ENCODE data around the gene C19orf18. TPM values are rescaled to one million over a fixed set of nuclear protein-coding genes. Genes with fewer than 3 reads are reported as not detected.
"Not testable (repeated sequence)": the region's sequence is repeated elsewhere in the genome, so short reads cannot be mapped to it uniquely, and the experiment has no call there.

C19orf18 gene
- polyA plus RNA-seq (2013, experiment 1 of 4) = not detected
- polyA plus RNA-seq (2013, experiment 2 of 4) = 0.37 TPM
- polyA plus RNA-seq (2013, experiment 3 of 4) = 0.43 TPM
- polyA plus RNA-seq (2013, experiment 4 of 4) = 0.61 TPM

GRCh38 chr19:57974434-57974833, at the start of gene C19orf18:
C19orf18 (minus strand) TSS chr19:57974534; CDS start chr19:57974432, 102 bp downstream.
- H3K9me3 ChIP-seq (ENCODE audit: control insufficient read depth, low read length) = peaks cover 23% of the 10 kb centered on the region
- peaks cover 37% of the 10 kb centered on the region for H3K36me3 ChIP-seq (ENCODE audit: control insufficient read depth, insufficient read depth, low read length)
- H3K4me1 ChIP-seq (ENCODE audit: control insufficient read depth, insufficient read depth, low read length) = no peaks in the 10 kb centered on the region
- no peak within 1 kb of the TSS for H3K27ac ChIP-seq (ENCODE audit: insufficient read depth, low read depth, low read length, poor library complexity, severe bottlenecking)
- H3K4me3 ChIP-seq (ENCODE audit: insufficient read depth, low read depth, low read length) = no peak within 1 kb of the TSS
- H3K27me3 ChIP-seq (ENCODE audit: control insufficient read depth, insufficient read depth, low read length, poor library complexity, severe bottlenecking) = no peaks in the 10 kb centered on the region
- WGBS, 2 experiments = 91 to 92% methylated on average over 4 of the region's 4 CpGs

- H3K9me3 ChIP-seq (ENCODE audit: control insufficient read depth, low read length) = no peaks in the 10 kb centered on the region
- 77 to 84% methylated on average over 4 of the region's 4 CpGs for WGBS, 2 experiments
- no peak overlapping the region for H3K27ac ChIP-seq (ENCODE audit: insufficient read depth, low read depth, low read length, poor library complexity, severe bottlenecking)
- H3K27me3 ChIP-seq (ENCODE audit: control insufficient read depth, insufficient read depth, low read length, poor library complexity, severe bottlenecking) = no peaks in the 10 kb centered on the region
- no peak overlapping the region for H3K4me3 ChIP-seq (ENCODE audit: insufficient read depth, low read depth, low read length)
- no peaks in the 10 kb centered on the region for H3K4me1 ChIP-seq (ENCODE audit: control insufficient read depth, insufficient read depth, low read length)
- no peaks in the 10 kb centered on the region for H3K36me3 ChIP-seq (ENCODE audit: control insufficient read depth, insufficient read depth, low read length)
Observed at GRCh38 chr19:58022283-58022660, 47.9 kb upstream of the C19orf18 start.

- H3K4me3 ChIP-seq (ENCODE audit: insufficient read depth, low read depth, low read length) = no peak overlapping the region
- H3K27me3 ChIP-seq (ENCODE audit: control insufficient read depth, insufficient read depth, low read length, poor library complexity, severe bottlenecking) = no peaks in the 10 kb centered on the region
- H3K36me3 ChIP-seq (ENCODE audit: control insufficient read depth, insufficient read depth, low read length) = no peaks in the 10 kb centered on the region
- H3K4me1 ChIP-seq (ENCODE audit: control insufficient read depth, insufficient read depth, low read length) = no peaks in the 10 kb centered on the region
- H3K27ac ChIP-seq (ENCODE audit: insufficient read depth, low read depth, low read length, poor library complexity, severe bottlenecking) = no peak overlapping the region
- H3K9me3 ChIP-seq (ENCODE audit: control insufficient read depth, low read length) = peaks cover 1% of the 10 kb centered on the region
- 71 to 73% methylated on average over 30 of the region's 30 CpGs for WGBS, 2 experiments
Observed at GRCh38 chr19:58021541-58022282, 47.4 kb upstream of the C19orf18 start.

- Histone ChIP-seq H3K27ac (ENCODE audit: insufficient read depth, low read depth, low read length, poor library complexity, severe bottlenecking) (no peak overlapping the region), H3K4me1 (ENCODE audit: control insufficient read depth, insufficient read depth, low read length) (no peaks in the 10 kb centered on the region), H3K36me3 (ENCODE audit: control insufficient read depth, insufficient read depth, low read length) (no peaks in the 10 kb centered on the region), H3K27me3 (ENCODE audit: control insufficient read depth, insufficient read depth, low read length, poor library complexity, severe bottlenecking) (no peaks in the 10 kb centered on the region), H3K9me3 (ENCODE audit: control insufficient read depth, low read length) (peaks cover 2% of the 10 kb centered on the region), H3K4me3 (ENCODE audit: insufficient read depth, low read depth, low read length) (no peak overlapping the region)
- 71 to 75% methylated on average over 7 of the region's 7 CpGs for WGBS, 2 experiments
Observed at GRCh38 chr19:58020129-58020528, 45.8 kb upstream of the C19orf18 start.

GRCh38 chr19:58014141-58014540, 39.8 kb upstream of the C19orf18 start:
- H3K9me3 ChIP-seq (ENCODE audit: control insufficient read depth, low read length) = peaks cover 2% of the 10 kb centered on the region
- H3K4me1 ChIP-seq (ENCODE audit: control insufficient read depth, insufficient read depth, low read length) = no peaks in the 10 kb centered on the region
- 75 to 77% methylated on average over 5 of the region's 5 CpGs for WGBS, 2 experiments
- H3K27ac ChIP-seq (ENCODE audit: insufficient read depth, low read depth, low read length, poor library complexity, severe bottlenecking) = no peak overlapping the region
- no peaks in the 10 kb centered on the region for H3K27me3 ChIP-seq (ENCODE audit: control insufficient read depth, insufficient read depth, low read length, poor library complexity, severe bottlenecking)
- H3K36me3 ChIP-seq (ENCODE audit: control insufficient read depth, insufficient read depth, low read length) = peaks cover 4% of the 10 kb centered on the region
- no peak overlapping the region for H3K4me3 ChIP-seq (ENCODE audit: insufficient read depth, low read depth, low read length)

- H3K4me3 ChIP-seq (ENCODE audit: insufficient read depth, low read depth, low read length) = no peak overlapping the region
- no peaks in the 10 kb centered on the region for H3K4me1 ChIP-seq (ENCODE audit: control insufficient read depth, insufficient read depth, low read length)
- H3K27ac ChIP-seq (ENCODE audit: insufficient read depth, low read depth, low read length, poor library complexity, severe bottlenecking) = no peak overlapping the region
- 97% methylated on average over 21 of the region's 22 CpGs for WGBS, 2 experiments
- peaks cover 25% of the 10 kb centered on the region for H3K36me3 ChIP-seq (ENCODE audit: control insufficient read depth, insufficient read depth, low read length)
- no peaks in the 10 kb centered on the region for H3K9me3 ChIP-seq (ENCODE audit: control insufficient read depth, low read length)
- H3K27me3 ChIP-seq (ENCODE audit: control insufficient read depth, insufficient read depth, low read length, poor library complexity, severe bottlenecking) = no peaks in the 10 kb centered on the region
Observed at GRCh38 chr19:58010507-58010906, 36.2 kb upstream of the C19orf18 start.

GRCh38 chr19:58009666-58010301, 35.5 kb upstream of the C19orf18 start:
- no peaks in the 10 kb centered on the region for H3K9me3 ChIP-seq (ENCODE audit: control insufficient read depth, low read length)
- H3K27ac ChIP-seq (ENCODE audit: insufficient read depth, low read depth, low read length, poor library complexity, severe bottlenecking) = no peak overlapping the region
- no peaks in the 10 kb centered on the region for H3K27me3 ChIP-seq (ENCODE audit: control insufficient read depth, insufficient read depth, low read length, poor library complexity, severe bottlenecking)
- H3K4me3 ChIP-seq (ENCODE audit: insufficient read depth, low read depth, low read length) = no peak overlapping the region
- no peaks in the 10 kb centered on the region for H3K4me1 ChIP-seq (ENCODE audit: control insufficient read depth, insufficient read depth, low read length)
- 86 to 87% methylated on average over 41 of the region's 41 CpGs for WGBS, 2 experiments
- peaks cover 30% of the 10 kb centered on the region for H3K36me3 ChIP-seq (ENCODE audit: control insufficient read depth, insufficient read depth, low read length)

GRCh38 chr19:58009301-58009665, 34.9 kb upstream of the C19orf18 start:
- 81 to 84% methylated on average over 21 of the region's 21 CpGs for WGBS, 2 experiments
- H3K27me3 ChIP-seq (ENCODE audit: control insufficient read depth, insufficient read depth, low read length, poor library complexity, severe bottlenecking) = no peaks in the 10 kb centered on the region
- no peak overlapping the region for H3K27ac ChIP-seq (ENCODE audit: insufficient read depth, low read depth, low read length, poor library complexity, severe bottlenecking)
- H3K9me3 ChIP-seq (ENCODE audit: control insufficient read depth, low read length) = no peaks in the 10 kb centered on the region
- no peaks in the 10 kb centered on the region for H3K4me1 ChIP-seq (ENCODE audit: control insufficient read depth, insufficient read depth, low read length)
- no peak overlapping the region for H3K4me3 ChIP-seq (ENCODE audit: insufficient read depth, low read depth, low read length)
- H3K36me3 ChIP-seq (ENCODE audit: control insufficient read depth, insufficient read depth, low read length) = peaks cover 36% of the 10 kb centered on the region

GRCh38 chr19:58008877-58009276, 34.5 kb upstream of the C19orf18 start:
- 85 to 94% methylated on average over 9 to 10 of the region's 10 CpGs for WGBS, 2 experiments
- H3K4me3 ChIP-seq (ENCODE audit: insufficient read depth, low read depth, low read length); H3K27me3 ChIP-seq (ENCODE audit: control insufficient read depth, insufficient read depth, low read length, poor library complexity, severe bottlenecking); H3K4me1 ChIP-seq (ENCODE audit: control insufficient read depth, insufficient read depth, low read length); H3K9me3 ChIP-seq (ENCODE audit: control insufficient read depth, low read length); H3K27ac ChIP-seq (ENCODE audit: insufficient read depth, low read depth, low read length, poor library complexity, severe bottlenecking): not testable (repeated sequence)
- H3K36me3 ChIP-seq (ENCODE audit: control insufficient read depth, insufficient read depth, low read length) = peaks cover 40% of the 10 kb centered on the region

GRCh38 chr19:58007285-58007684, 33.0 kb upstream of the C19orf18 start:
- H3K36me3 ChIP-seq (ENCODE audit: control insufficient read depth, insufficient read depth, low read length) = peaks cover 44% of the 10 kb centered on the region
- WGBS, 2 experiments = 91 to 94% methylated on average over 1 of the region's 1 CpG

More at GRCh38 chr19:58007285-58007684, 33.0 kb upstream of the C19orf18 start:
- Histone ChIP-seq H3K27ac (ENCODE audit: insufficient read depth, low read depth, low read length, poor library complexity, severe bottlenecking) (no peak overlapping the region), H3K27me3 (ENCODE audit: control insufficient read depth, insufficient read depth, low read length, poor library complexity, severe bottlenecking) (no peaks in the 10 kb centered on the region), H3K4me3 (ENCODE audit: insufficient read depth, low read depth, low read length) (no peak overlapping the region), H3K9me3 (ENCODE audit: control insufficient read depth, low read length) (peaks cover 4% of the 10 kb centered on the region), H3K4me1 (ENCODE audit: control insufficient read depth, insufficient read depth, low read length) (no peaks in the 10 kb centered on the region)

All from ectodermal cell (in vitro differentiated cells).